Measurements from ENCODE around the gene EXT2.

Gene EXT2

DNA sequence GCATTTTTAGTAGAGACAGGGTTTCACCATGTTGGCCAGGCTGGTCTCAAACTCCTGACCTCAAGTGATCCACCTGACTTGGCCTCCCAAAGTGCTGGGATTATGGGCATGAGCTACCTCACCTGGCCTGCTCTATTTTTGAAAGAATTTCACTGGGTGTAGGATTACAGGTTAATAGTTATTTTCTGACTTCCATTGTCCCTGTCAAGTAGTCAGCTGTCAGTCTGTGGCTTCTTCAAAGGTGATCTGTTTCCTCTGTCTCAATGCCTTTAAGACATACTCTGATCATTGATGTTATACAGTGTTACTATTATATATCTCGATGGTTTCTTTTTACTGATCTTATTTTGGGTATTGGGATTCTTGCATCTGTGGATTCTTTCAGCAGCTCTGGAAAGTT, 10.1 kb upstream of the EXT2 start:
- no peak overlapping the region for H3K27ac ChIP-seq (ENCODE audit: low read depth, low read length)
- H2AFZ ChIP-seq (ENCODE audit: low read length, unreplicated experiment): no peak overlapping the region
- H3K79me2 ChIP-seq (ENCODE audit: control insufficient read depth, insufficient read depth, low read length, unreplicated experiment): no peaks in the 10 kb centered on the region
- no peaks in the 10 kb centered on the region for H3K27me3 ChIP-seq (ENCODE audit: insufficient read depth, low read length)
- H3K36me3 ChIP-seq (ENCODE audit: insufficient read depth, low read length): no peaks in the 10 kb centered on the region; the same call in 1 of the 2 replicates
- no peaks in the 10 kb centered on the region for H3K4me1 ChIP-seq (ENCODE audit: control insufficient read depth, insufficient read depth, low read length, unreplicated experiment)
- no peak overlapping the region for H3K4me3 ChIP-seq (ENCODE audit: low read depth, low read length)

GRCh38 chr11:44088377-44088776, 7.1 kb upstream of the EXT2 start:
- no peak overlapping the region for H2AFZ ChIP-seq (ENCODE audit: low read length, unreplicated experiment)
- H3K4me1 ChIP-seq (ENCODE audit: control insufficient read depth, insufficient read depth, low read length, unreplicated experiment): no peaks in the 10 kb centered on the region
- H3K4me3 ChIP-seq (ENCODE audit: low read depth, low read length): no peak overlapping the region
- no peaks in the 10 kb centered on the region for H3K79me2 ChIP-seq (ENCODE audit: control insufficient read depth, insufficient read depth, low read length, unreplicated experiment)
- no peak overlapping the region for H3K27ac ChIP-seq (ENCODE audit: low read depth, low read length)
- no peaks in the 10 kb centered on the region for H3K36me3 ChIP-seq (ENCODE audit: insufficient read depth, low read length)
- H3K27me3 ChIP-seq (ENCODE audit: insufficient read depth, low read length): no peaks in the 10 kb centered on the region

DNA sequence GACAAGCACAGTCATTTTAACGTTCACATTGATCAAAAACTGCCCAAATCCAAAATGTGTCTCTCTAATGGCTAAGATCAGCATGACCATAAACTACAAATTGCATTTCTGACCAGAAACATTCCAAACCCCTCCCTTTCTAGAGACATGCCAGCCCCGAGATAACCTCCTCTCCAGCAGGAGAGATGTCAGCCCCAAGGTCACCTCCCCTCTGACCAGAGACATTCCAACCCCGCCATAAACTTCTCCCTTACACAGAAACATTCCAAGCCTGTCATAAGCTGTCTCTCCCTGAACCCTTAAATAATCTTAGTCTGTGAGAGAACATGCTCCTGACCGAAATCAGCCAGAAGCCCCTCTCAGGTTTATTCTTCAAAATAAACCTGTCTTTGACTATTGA, 6.6 kb upstream of the EXT2 start:
- Histone ChIP-seq H3K4me3 (ENCODE audit: low read depth, low read length) (no peak overlapping the region), H3K27ac (ENCODE audit: low read depth, low read length) (no peak overlapping the region), H3K4me1 (ENCODE audit: control insufficient read depth, insufficient read depth, low read length, unreplicated experiment) (no peaks in the 10 kb centered on the region), H3K36me3 (ENCODE audit: insufficient read depth, low read length) (no peaks in the 10 kb centered on the region), H3K27me3 (ENCODE audit: insufficient read depth, low read length) (no peaks in the 10 kb centered on the region), H3K79me2 (ENCODE audit: control insufficient read depth, insufficient read depth, low read length, unreplicated experiment) (no peaks in the 10 kb centered on the region), H2AFZ (ENCODE audit: low read length, unreplicated experiment) (no peak overlapping the region)

- H3K36me3 ChIP-seq (ENCODE audit: insufficient read depth, low read length): no peaks in the 10 kb centered on the region
- H3K4me3 ChIP-seq (ENCODE audit: low read depth, low read length): no peak overlapping the region
- H3K27me3 ChIP-seq (ENCODE audit: insufficient read depth, low read length): no peaks in the 10 kb centered on the region
- no peaks in the 10 kb centered on the region for H3K79me2 ChIP-seq (ENCODE audit: control insufficient read depth, insufficient read depth, low read length, unreplicated experiment)
- no peak overlapping the region for H2AFZ ChIP-seq (ENCODE audit: low read length, unreplicated experiment)
- H3K4me1 ChIP-seq (ENCODE audit: control insufficient read depth, insufficient read depth, low read length, unreplicated experiment): no peaks in the 10 kb centered on the region
- no peak overlapping the region for H3K27ac ChIP-seq (ENCODE audit: low read depth, low read length)
Observed at GRCh38 chr11:44090539-44090938, 4.9 kb upstream of the EXT2 start.

- Histone ChIP-seq H3K4me1 (ENCODE audit: control insufficient read depth, insufficient read depth, low read length, unreplicated experiment) (peaks cover 7% of the 10 kb centered on the region), H3K36me3 (ENCODE audit: insufficient read depth, low read length) (no peaks in the 10 kb centered on the region), H3K27me3 (ENCODE audit: insufficient read depth, low read length) (no peaks in the 10 kb centered on the region), H3K79me2 (ENCODE audit: control insufficient read depth, insufficient read depth, low read length, unreplicated experiment) (peaks cover 13% of the 10 kb centered on the region), H2AFZ (ENCODE audit: low read length, unreplicated experiment) (no peak overlapping the region), H3K27ac (ENCODE audit: low read depth, low read length) (no peak overlapping the region), H3K4me3 (ENCODE audit: low read depth, low read length) (no peak overlapping the region)
Observed at GRCh38 chr11:44094260-44094868, 1.1 kb upstream of the EXT2 start.

DNA sequence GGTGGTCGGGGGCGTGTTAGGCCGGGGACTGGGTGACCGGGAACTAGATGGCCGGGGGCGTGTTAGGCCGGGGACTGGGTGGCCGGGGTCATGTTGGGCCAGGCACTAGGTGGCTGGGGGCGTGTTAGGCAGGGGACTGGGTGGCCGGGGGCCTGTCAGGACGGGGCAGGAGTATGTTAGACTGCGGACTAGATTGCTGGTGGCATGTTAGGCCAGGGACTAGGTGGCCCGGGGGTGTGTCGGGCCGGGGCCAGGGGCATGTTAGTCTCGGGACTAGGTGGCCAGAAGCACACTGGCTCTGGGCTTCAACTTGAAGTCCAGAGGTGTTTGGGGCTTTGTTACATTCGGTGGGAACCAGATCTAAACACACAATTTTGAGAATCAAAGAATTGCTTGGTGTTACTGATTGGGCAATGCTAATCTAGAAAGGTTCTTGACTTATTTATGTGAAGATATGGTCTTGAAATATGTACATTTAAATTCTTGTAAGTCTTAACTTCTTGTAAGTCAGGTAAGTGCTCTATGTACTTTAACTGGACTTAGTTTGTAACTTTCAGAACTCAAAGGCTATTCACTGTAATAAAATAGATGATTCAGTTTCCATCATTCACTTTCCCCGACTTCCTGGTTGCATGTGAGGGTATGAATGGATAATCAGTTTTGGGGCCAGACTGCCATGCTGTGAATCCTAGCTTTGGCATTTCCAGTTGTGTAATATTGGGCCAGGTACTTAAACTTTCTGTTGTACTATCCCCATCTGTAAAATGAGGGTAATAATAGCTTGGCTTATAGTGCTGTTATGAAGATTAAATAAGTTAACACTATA, 1.1 kb downstream of the EXT2 start:
- Histone ChIP-seq H3K79me2 (ENCODE audit: control insufficient read depth, insufficient read depth, low read length, unreplicated experiment) (peaks cover 20% of the 10 kb centered on the region), H3K4me1 (ENCODE audit: control insufficient read depth, insufficient read depth, low read length, unreplicated experiment) (peaks cover 7% of the 10 kb centered on the region), H3K27ac (ENCODE audit: low read depth, low read length) (no peak overlapping the region), H2AFZ (ENCODE audit: low read length, unreplicated experiment) (no peak overlapping the region), H3K27me3 (ENCODE audit: insufficient read depth, low read length) (no peaks in the 10 kb centered on the region), H3K4me3 (ENCODE audit: low read depth, low read length) (peak overlapping the region; percentile 93), H3K36me3 (ENCODE audit: insufficient read depth, low read length) (no peaks in the 10 kb centered on the region)

- Histone ChIP-seq H3K4me1 (ENCODE audit: control insufficient read depth, insufficient read depth, low read length, unreplicated experiment) (peaks cover 7% of the 10 kb centered on the region), H3K27me3 (ENCODE audit: insufficient read depth, low read length) (no peaks in the 10 kb centered on the region), H3K36me3 (ENCODE audit: insufficient read depth, low read length) (no peaks in the 10 kb centered on the region), H3K79me2 (ENCODE audit: control insufficient read depth, insufficient read depth, low read length, unreplicated experiment) (peaks cover 20% of the 10 kb centered on the region), H3K4me3 (ENCODE audit: low read depth, low read length) (no peak overlapping the region), H2AFZ (ENCODE audit: low read length, unreplicated experiment) (no peak overlapping the region), H3K27ac (ENCODE audit: low read depth, low read length) (no peak overlapping the region)
Observed at GRCh38 chr11:44097821-44098220, 2.3 kb downstream of the EXT2 start.

DNA sequence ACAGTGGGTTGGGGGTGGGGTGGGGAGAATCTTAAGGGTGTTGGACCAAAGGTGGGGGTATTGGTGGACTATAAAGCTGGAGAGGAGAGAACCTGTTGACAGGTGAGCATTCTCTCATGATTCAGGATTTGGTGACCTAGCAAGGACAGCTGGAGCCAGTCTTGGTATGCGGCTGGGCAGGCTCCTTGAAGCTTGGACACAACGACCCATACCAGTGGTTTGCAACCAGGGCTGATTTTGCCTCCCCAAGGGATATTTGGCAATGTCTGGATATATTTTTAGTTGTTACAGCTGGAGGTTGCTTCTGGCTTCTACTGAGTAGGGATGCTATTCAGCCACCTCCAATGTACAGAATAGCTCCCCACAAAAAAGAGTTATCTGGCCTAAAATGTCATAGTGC, 5.6 kb downstream of the EXT2 start:
- Histone ChIP-seq H3K79me2 (ENCODE audit: control insufficient read depth, insufficient read depth, low read length, unreplicated experiment) (peaks cover 18% of the 10 kb centered on the region), H3K27me3 (ENCODE audit: insufficient read depth, low read length) (no peaks in the 10 kb centered on the region), H3K36me3 (ENCODE audit: insufficient read depth, low read length) (no peaks in the 10 kb centered on the region), H2AFZ (ENCODE audit: low read length, unreplicated experiment) (no peak overlapping the region), H3K27ac (ENCODE audit: low read depth, low read length) (no peak overlapping the region), H3K4me1 (ENCODE audit: control insufficient read depth, insufficient read depth, low read length, unreplicated experiment) (peaks cover 15% of the 10 kb centered on the region), H3K4me3 (ENCODE audit: low read depth, low read length) (no peak overlapping the region)

DNA sequence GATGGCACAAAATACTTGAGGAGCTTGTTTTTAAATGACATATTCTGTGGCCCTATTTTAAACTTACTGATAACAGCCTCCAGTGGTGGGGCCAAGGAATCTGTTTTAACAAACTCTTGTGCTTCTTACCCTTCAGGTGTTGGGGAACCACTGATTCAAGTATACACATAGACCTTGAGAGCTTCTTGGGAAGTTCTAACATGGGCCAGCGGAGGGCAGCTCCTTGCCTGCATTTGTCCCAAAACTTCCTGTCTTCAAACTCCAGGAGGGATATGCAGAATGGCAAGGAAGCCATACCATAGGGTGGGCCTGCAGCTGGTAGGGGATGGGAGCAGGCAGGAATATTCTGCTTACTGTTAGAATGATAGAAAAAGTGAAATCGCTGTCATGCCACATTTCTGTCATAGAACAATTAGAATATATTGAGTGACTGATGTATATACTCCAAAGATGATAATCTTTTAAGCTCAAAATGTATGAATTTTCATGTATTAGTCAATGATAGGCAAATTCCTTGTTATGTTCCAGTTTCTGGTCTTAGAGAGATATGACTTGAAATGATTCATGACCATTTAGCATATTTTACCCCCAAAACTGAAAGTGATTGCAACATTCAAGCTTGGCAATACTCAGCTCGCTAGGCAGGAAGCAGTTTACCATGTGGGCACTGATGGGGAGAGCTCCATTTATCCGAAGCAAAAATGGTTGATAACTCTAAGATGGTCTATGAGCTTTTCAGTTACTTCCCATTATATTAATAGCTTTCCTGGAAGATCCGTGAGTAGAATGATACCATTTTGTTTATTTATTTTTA, 9.2 kb downstream of the EXT2 start:
- no peaks in the 10 kb centered on the region for H3K27me3 ChIP-seq (ENCODE audit: insufficient read depth, low read length)
- H3K27ac ChIP-seq (ENCODE audit: low read depth, low read length): peak overlapping the region; percentile 4; the same call in 1 of the 2 replicates
- H3K79me2 ChIP-seq (ENCODE audit: control insufficient read depth, insufficient read depth, low read length, unreplicated experiment): peaks cover 7% of the 10 kb centered on the region
- no peak overlapping the region for H3K4me3 ChIP-seq (ENCODE audit: low read depth, low read length)
- no peaks in the 10 kb centered on the region for H3K36me3 ChIP-seq (ENCODE audit: insufficient read depth, low read length)
- peaks cover 8% of the 10 kb centered on the region for H3K4me1 ChIP-seq (ENCODE audit: control insufficient read depth, insufficient read depth, low read length, unreplicated experiment)
- H2AFZ ChIP-seq (ENCODE audit: low read length, unreplicated experiment): no peak overlapping the region

GRCh38 chr11:44108260-44108659, 12.8 kb downstream of the EXT2 start:
- no peak overlapping the region for H2AFZ ChIP-seq (ENCODE audit: low read length, unreplicated experiment)
- H3K79me2 ChIP-seq (ENCODE audit: control insufficient read depth, insufficient read depth, low read length, unreplicated experiment): no peaks in the 10 kb centered on the region
- H3K27ac ChIP-seq (ENCODE audit: low read depth, low read length): no peak overlapping the region
- H3K36me3 ChIP-seq (ENCODE audit: insufficient read depth, low read length): no peaks in the 10 kb centered on the region
- H3K4me3 ChIP-seq (ENCODE audit: low read depth, low read length): no peak overlapping the region
- H3K4me1 ChIP-seq (ENCODE audit: control insufficient read depth, insufficient read depth, low read length, unreplicated experiment): peaks cover 8% of the 10 kb centered on the region
- no peaks in the 10 kb centered on the region for H3K27me3 ChIP-seq (ENCODE audit: insufficient read depth, low read length)

Data from ACC112 (cell line).